Type B pancreatic cell (in vitro differentiated cells): Measurements from ENCODE around the gene NOD1. TPM values are rescaled to one million over a fixed set of nuclear protein-coding genes. Genes with fewer than 3 reads are reported as not detected.

Source experiments
- DNase-seq: peaks from one replicate; pipeline ENCODE4 v3.0.0; 2021; ENCODE audit warnings: mixed read lengths; ENCODE audit not compliant: unreplicated experiment; ENCODE audit errors: extremely low spot score
- H3K27ac Mint-ChIP-seq: 2 replicates; pipeline ENCODE4 v1.8.0; 2021; ENCODE audit warnings: mild to moderate bottlenecking, mixed read lengths
- H3K27me3 Mint-ChIP-seq: 2 replicates; pipeline ENCODE4 v1.8.0; 2021; ENCODE audit warnings: mixed read lengths
- H3K36me3 Mint-ChIP-seq: 2 replicates; pipeline ENCODE4 v1.8.0; 2021; ENCODE audit warnings: mixed read lengths
- H3K4me1 Mint-ChIP-seq: one replicate; pipeline ENCODE4 v1.8.0; 2021; ENCODE audit warnings: mixed read lengths; ENCODE audit not compliant: unreplicated experiment
- H3K4me3 Mint-ChIP-seq: 2 replicates; pipeline ENCODE4 v1.8.0; 2021; ENCODE audit warnings: mild to moderate bottlenecking, mixed read lengths
- H3K9me3 Mint-ChIP-seq: 2 replicates; pipeline ENCODE4 v1.8.0; 2021; ENCODE audit warnings: mixed read lengths
- total RNA-seq: library from RNA; stranded (reverse); gene quantifications from 2 replicates; pipeline ENCODE4 v1.2.1, GENCODE V29; 2021; ENCODE audit warnings: low replicate concordance
- TF ChIP-seq, protein P1 (sequence below): fragments of 200-600 bp; sonication (generic); conservative IDR thresholded peaks from 2 replicates; pipeline ENCODE4 v1.5.0; 2021; ENCODE audit warnings: antibody characterized with exemption, mild to moderate bottlenecking

Gene NOD1
- total RNA-seq, 1 donor from 2014 or later: 10.9 TPM

DNA sequence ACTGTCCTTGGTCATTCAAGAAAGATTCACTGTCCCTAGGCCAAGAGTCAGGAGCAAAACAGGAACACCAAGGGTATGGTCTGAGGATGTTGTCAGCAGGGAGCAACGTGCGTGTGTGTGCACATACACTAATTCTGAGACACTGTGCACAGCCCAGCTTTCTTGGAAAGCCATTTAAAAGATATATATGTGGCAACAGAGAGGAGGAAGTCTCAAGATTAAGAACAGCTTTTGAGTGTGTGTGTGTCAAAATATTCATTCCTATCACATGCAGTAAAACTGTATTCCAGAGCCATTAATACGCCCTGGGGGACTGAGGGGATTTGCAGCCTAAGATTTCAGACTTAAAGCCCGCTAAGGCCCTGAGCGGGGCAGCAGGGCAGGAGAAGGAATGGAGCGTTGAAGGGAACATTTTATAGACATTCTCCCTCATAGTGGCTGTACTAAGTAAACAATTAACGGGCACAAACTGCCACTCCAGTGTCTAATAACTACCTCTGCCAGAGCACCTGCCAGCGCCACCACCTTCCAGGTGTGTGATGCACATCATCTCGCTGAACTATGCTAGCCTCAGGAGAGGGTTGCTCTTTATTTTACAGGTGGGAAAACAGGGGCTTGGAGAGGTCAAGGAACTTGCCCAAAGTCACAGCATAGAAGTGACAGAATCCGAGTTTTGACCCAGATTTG lies 2.0 kb downstream of the NOD1 start:
- no peak for DNase-seq
- TF ChIP-seq, protein P1, sequence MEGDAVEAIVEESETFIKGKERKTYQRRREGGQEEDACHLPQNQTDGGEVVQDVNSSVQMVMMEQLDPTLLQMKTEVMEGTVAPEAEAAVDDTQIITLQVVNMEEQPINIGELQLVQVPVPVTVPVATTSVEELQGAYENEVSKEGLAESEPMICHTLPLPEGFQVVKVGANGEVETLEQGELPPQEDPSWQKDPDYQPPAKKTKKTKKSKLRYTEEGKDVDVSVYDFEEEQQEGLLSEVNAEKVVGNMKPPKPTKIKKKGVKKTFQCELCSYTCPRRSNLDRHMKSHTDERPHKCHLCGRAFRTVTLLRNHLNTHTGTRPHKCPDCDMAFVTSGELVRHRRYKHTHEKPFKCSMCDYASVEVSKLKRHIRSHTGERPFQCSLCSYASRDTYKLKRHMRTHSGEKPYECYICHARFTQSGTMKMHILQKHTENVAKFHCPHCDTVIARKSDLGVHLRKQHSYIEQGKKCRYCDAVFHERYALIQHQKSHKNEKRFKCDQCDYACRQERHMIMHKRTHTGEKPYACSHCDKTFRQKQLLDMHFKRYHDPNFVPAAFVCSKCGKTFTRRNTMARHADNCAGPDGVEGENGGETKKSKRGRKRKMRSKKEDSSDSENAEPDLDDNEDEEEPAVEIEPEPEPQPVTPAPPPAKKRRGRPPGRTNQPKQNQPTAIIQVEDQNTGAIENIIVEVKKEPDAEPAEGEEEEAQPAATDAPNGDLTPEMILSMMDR: no peak
- Mint-ChIP-seq H3K9me3 (no peaks in the 10 kb centered on the region), H3K4me1 (peaks cover 19% of the 10 kb centered on the region), H3K27ac (no peak overlapping the region), H3K27me3 (no peaks in the 10 kb centered on the region), H3K36me3 (peaks cover 3% of the 10 kb centered on the region), H3K4me3 (peak overlapping the region; percentile 64)

DNA sequence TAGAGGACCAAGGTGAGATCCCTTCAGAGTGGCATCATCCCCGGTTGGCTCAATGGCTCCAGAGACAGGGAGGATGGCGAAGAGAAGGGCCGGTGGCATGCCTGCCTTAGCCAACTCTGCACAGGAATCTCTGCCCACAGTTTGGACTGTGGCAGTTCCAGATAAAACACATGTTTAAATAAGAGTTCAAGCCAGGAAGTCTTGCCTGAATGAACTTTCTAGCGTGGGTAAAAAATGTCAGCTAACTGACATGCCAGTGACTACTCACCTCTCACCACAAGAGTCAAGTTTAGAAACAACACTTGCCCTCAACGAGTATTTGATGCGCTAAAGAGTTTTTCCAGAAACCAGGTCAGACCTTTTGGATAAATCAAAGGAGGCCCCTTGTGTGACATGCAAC lies 3.0 kb downstream of the NOD1 start:
- no peak overlapping the region for H3K27ac Mint-ChIP-seq
- H3K9me3 Mint-ChIP-seq: no peaks in the 10 kb centered on the region
- H3K4me1 Mint-ChIP-seq: peaks cover 28% of the 10 kb centered on the region
- TF ChIP-seq, protein P1: no peak
- H3K27me3 Mint-ChIP-seq: no peaks in the 10 kb centered on the region
- no peak overlapping the region for H3K4me3 Mint-ChIP-seq
- no peak for DNase-seq
- peaks cover 3% of the 10 kb centered on the region for H3K36me3 Mint-ChIP-seq

DNA sequence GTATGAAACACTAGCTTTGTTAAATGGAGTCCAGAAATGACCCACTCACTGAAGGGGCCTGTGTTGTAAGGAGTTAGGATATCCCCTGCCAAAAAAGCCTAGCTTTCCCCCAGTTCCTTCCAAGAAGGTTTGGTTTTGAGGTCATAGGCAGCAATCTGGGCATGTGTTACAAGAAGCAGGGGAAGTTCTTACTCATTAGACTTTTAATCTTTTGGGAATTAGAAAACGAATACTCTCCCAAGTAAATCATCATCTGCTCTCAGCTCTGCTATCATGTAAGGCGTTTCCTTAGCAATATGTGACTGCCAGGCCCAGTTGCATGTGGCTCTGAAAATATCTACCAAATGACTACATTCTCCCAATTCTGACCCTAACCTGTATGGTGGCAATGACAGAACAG lies 3.7 kb downstream of the NOD1 start:
- no peak overlapping the region for H3K4me3 Mint-ChIP-seq
- H3K9me3 Mint-ChIP-seq: no peaks in the 10 kb centered on the region
- no peak overlapping the region for H3K27ac Mint-ChIP-seq
- DNase-seq: no peak
- H3K27me3 Mint-ChIP-seq: no peaks in the 10 kb centered on the region
- H3K36me3 Mint-ChIP-seq: peaks cover 3% of the 10 kb centered on the region
- peaks cover 35% of the 10 kb centered on the region for H3K4me1 Mint-ChIP-seq
- TF ChIP-seq, protein P1: no peak

DNA sequence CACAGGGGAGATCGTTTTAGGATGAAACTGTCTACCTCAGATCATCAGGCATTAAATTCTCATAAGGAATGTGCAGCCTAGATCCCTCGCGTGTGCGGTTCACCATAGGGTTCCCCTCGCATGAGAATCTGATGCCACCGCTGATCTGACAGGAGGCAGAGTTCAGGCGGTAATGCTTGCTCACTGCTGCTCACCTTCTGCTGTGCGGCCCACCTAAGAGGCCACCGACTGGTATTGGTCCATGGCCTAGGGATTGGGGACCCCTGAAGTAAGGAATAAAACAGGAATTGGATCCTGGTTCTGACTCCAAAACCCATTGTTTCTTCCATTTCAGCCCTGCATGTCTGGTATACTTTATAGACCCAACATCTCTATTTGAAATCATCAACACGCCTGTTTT lies 4.1 kb downstream of the NOD1 start:
- H3K27me3 Mint-ChIP-seq: no peaks in the 10 kb centered on the region
- H3K27ac Mint-ChIP-seq: no peak overlapping the region
- H3K4me3 Mint-ChIP-seq: no peak overlapping the region
- TF ChIP-seq, protein P1: no peak
- DNase-seq: no peak
- H3K36me3 Mint-ChIP-seq: peaks cover 3% of the 10 kb centered on the region
- peaks cover 33% of the 10 kb centered on the region for H3K4me1 Mint-ChIP-seq
- H3K9me3 Mint-ChIP-seq: no peaks in the 10 kb centered on the region

DNA sequence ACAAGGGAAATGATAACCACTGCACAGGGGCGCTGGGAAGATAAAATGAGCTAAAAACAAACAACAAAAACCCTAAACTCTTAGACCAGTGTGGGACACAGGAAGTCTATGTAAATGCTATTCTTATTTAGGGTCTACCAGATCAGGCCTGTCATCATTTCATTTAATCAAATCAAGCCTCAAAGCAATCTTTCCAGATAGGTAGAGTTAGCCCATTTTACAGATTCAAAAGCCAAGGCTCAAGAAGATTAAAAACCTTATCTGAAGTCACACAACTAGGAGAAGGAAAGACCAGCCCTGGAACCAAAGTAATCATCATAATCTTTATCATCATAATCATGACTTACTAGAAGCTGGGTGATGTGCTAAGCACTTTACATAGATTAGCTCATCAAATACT lies 4.7 kb downstream of the NOD1 start:
- TF ChIP-seq, protein P1: no peak
- no peak for DNase-seq
- Mint-ChIP-seq H3K36me3 (peaks cover 3% of the 10 kb centered on the region), H3K27ac (no peak overlapping the region), H3K9me3 (no peaks in the 10 kb centered on the region), H3K27me3 (no peaks in the 10 kb centered on the region), H3K4me1 (peaks cover 39% of the 10 kb centered on the region), H3K4me3 (no peak overlapping the region)
